Superior temporal gyrus (tissue), 1 donor: ENCODE measurements around the gene YPEL5.
"Not testable (repeated sequence)": the region's sequence is repeated elsewhere in the genome, so short reads cannot be mapped to it uniquely, and the experiment has no call there.

Source experiments
- DNase-seq: peaks from one replicate; pipeline ENCODE4 v3.0.0-alpha.2; 2016; ENCODE audit errors: extremely low spot score

YPEL5 gene

GRCh38 chr2:30146337-30147195, at the start of gene YPEL5:
TSS of gene YPEL5 (plus strand) at chr2:30147007. CDS start at chr2:30156652, 9,645 bp downstream.
- peak; percentile 99 for DNase-seq

GRCh38 chr2:30098266-30099005, 48.4 kb upstream of the YPEL5 start:
- no peak for DNase-seq

DNA sequence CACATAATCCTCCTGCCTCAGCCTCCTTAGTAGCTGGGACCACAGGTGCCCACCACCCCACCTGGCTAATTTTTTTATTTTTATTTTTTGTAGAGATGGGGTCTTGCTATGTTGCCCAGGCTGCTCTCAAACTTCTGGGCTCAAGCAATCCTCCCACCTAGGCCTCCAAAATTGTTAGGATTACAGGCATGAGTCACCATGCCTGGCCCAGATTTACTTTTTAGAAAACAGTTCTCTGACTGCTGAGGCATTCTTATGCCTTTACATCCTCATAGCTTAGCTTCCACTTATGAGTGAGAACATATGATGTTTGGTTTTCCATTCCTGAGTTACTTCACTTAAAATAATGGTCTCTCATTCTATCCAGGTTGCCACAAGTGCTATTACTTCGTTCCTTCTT, 47.4 kb upstream of the YPEL5 start:
- DNase-seq: not testable (repeated sequence)

GRCh38 chr2:30100691-30101090, 46.1 kb upstream of the YPEL5 start:
- DNase-seq: not testable (repeated sequence)

GRCh38 chr2:30104307-30104706, 42.5 kb upstream of the YPEL5 start:
- no peak for DNase-seq

- no peak for DNase-seq
Measured at GRCh38 chr2:30105556-30105955, 41.3 kb upstream of the YPEL5 start.

DNA sequence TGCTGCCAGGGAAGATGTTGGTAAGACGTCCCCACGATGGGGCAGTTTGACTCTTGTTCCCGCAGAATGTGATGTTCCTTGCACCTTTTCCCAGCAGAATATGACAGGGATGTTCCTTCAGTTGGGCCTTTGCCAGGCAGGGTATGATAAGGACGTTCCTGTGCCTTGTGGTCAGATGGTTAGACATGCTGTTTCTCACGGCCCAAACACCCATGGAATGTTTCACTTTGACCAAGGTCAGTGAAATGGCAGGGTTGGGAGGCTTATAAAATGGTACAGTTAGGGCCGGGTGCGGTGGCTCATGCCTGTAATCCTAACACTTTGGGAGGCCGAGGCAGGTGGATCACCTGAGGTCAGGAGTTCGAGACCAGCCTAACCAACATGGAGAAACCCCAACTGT, 40.3 kb upstream of the YPEL5 start:
- DNase-seq: no peak

DNA sequence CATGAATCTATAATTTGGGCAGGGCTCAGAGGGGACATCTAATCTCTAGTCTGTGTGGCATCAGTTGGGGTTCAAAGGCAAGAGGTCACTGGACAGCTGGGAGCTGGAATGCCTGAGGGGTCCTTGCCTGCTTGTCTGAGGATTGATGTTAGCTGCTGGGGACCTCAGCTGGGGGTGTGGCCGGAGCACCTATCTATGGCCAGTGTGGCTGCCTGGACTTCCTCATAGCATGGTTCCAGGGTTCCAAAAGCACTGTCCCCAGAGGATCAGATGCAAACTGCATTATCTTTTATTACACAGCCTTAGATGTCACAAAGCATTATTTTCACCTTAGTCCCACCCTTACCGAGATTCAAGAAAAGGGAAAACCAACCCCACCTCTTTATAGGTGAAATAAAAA, 38.6 kb upstream of the YPEL5 start:
- no peak for DNase-seq

DNA sequence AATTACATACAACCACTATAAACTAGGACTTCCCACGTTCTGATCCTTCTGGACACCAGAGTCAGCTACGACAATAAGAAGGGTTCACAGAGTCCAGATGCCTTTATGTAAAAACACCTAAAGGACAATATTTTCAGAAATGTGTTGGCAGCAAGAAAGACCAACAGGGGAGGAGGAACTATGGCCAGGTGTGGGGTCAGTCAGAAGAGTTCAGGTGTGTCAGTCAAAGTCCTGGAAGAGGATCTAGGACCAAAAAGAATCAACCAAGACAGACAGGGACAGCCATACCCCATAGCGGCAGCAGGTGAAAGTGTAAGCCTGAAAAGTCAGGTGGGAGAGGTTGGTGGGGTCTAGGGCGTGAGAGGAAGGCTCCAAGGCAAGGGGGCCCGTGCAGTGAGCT, 38.0 kb upstream of the YPEL5 start:
- DNase-seq: no peak

DNA sequence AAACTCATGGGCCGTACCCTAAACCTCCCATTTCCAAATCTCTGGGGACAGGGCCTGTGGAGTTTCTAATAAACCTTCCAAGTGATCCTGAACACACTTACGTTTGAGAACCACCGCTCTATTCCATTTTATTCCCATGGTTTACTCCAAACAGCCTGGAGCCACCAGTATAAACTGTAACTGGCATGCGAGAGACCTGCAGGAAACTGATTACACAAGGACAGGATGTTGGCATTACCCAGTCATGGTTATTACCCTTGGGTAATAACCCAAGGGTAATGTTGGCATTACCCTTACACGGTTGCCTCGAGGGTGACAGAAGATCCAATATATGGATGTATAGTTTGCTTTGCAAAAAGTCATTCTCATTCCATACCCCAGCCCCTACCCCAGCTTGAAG, 37.0 kb upstream of the YPEL5 start:
- no peak for DNase-seq

GRCh38 chr2:30110773-30111172, 36.0 kb upstream of the YPEL5 start:
- no peak for DNase-seq

GRCh38 chr2:30111186-30111585, 35.6 kb upstream of the YPEL5 start:
- DNase-seq: not testable (repeated sequence)

DNA sequence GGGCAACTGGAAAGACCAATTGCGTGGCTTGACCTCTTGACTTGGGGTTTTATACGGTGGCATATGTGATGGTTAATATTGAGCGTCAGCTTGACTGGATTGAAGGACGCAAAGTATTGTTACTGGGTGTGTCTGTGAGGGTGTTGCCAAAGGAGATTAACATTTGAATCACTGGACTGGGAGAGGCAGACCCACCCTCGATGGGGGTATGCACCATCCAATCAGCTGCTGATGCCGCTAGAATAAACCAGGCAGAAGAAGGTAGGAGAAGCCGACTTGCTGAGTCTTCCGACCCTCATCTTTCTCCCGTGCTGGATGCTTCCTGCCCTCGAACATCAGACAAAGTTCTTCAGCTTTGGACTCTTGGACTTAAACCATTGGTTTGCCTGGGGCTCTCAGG, 34.2 kb upstream of the YPEL5 start:
- no peak for DNase-seq

- DNase-seq: no peak
Measured at GRCh38 chr2:30113617-30114293, 33.1 kb upstream of the YPEL5 start.

- peak; percentile 94 for DNase-seq
Measured at GRCh38 chr2:30115141-30115980, 31.4 kb upstream of the YPEL5 start.

DNA sequence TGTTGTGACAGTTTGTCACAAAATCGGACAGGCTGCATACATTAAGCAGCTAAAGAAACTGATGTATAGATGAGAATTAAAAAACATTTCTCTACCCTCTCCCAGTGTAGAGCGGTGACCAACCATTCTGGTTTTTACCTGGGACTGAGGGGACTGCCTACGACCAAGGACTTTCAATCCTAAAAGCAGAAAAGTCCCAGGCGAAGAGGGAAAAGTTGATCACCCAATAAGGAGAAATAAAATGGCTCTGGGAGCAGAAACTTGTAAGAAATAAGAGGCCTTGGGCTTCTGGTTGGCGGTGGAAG, 30.9 kb upstream of the YPEL5 start:
- no peak for DNase-seq

GRCh38 chr2:30122362-30122761, 24.4 kb upstream of the YPEL5 start:
- DNase-seq: no peak

DNA sequence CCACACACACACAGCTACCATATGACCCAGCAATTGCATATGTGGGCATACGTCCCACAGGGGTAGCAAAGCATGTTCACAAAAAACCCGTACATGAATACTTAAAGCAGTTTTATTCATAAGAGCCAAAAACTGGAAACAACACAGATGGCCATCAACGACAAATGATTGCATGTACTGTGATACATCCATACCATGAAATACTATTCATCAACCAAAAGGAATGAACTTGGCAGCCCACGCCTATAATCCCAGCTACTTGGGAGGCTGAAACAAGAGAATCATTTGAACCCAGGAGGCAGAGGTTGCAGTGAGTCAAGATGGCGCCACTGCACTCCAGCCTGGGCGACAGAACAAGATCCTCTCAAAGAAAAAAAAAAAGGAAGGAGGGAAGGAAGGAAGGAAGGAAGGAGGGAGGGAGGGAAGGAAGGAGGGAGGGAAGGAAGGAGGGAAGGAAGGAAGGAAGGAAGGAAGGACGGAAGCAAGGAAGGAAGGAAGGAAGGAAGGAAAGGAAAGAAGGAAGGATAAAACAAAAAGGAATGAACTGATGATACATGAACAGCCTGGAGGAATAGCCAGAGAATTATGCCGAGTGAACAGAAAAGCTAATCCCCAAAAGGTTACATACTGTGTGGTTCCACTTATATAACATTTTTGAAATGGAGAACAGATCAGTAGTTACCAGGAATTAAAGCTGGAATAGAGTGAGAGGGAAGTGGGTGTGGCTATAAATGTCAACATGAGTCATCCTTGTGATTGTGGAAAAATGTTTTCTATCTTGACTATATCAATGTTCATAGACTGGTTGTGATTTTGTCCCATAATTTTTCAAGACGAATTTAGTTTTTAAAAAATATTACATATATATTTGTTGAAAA, 19.6 kb upstream of the YPEL5 start:
- no peak for DNase-seq

GRCh38 chr2:30134582-30134981, 12.2 kb upstream of the YPEL5 start:
- DNase-seq: no peak

- no peak for DNase-seq
Measured at GRCh38 chr2:30135541-30135940, 11.3 kb upstream of the YPEL5 start.
